Gastrocnemius medialis (tissue), 4 donors: ENCODE data around the gene GM2A. TPM values are rescaled to one million over a fixed set of nuclear protein-coding genes. Genes with fewer than 3 reads are reported as not detected.

Experiments
- ATAC-seq, 2 donors: fragments of 150-250 bp; one replicate each; pipeline ENCODE4 v1.9.1; 2016
- DNase-seq, 2 donors: peaks; one replicate each; pipeline ENCODE4 v3.0.0-alpha.2; 2019
- H3K27ac ChIP-seq, 4 donors: fragments of 200-600 bp; sonication (generic); 1 replicate in 1 of 4; 2 replicates in 3 of 4; pipeline ENCODE4 v1.5.1; 2016 to 2018; ENCODE audit warnings: mild to moderate bottlenecking in 2 of 4, moderate library complexity in 1 of 4
- H3K27me3 ChIP-seq, 3 donors: fragments of 200-600 bp; sonication (generic) in 2 of 3; 1 replicate in 1 of 3; 2 replicates in 2 of 3; pipeline versions ENCODE4 v1.5.1 to v1.6.0; 2016 to 2019; ENCODE audit warnings: mild to moderate bottlenecking in 1 of 3, moderate library complexity in 1 of 3
- H3K36me3 ChIP-seq, 2 donors: fragments of 200-600 bp; sonication (generic) in 1 of 2; one replicate each; pipeline ENCODE4 v1.5.1; 2017 to 2018
- H3K4me1 ChIP-seq, 2 donors: fragments of 200-600 bp; sonication (generic) in 1 of 2; one replicate each; pipeline ENCODE4 v1.5.1; 2016 to 2017; ENCODE audit warnings: mild to moderate bottlenecking in 2 of 2
- H3K4me3 ChIP-seq, 4 donors: fragments of 200-600 bp; sonication (generic) in 3 of 4; 1 replicate in 1 of 4; 2 replicates in 3 of 4; pipeline ENCODE4 v1.5.1; 2016 to 2019; ENCODE audit warnings: mild to moderate bottlenecking in 2 of 4
- H3K9me3 ChIP-seq, 3 donors: fragments of 200-600 bp; sonication (generic) in 2 of 3; 1 replicate in 1 of 3; 2 replicates in 2 of 3; pipeline ENCODE4 v1.5.1; 2016 to 2019
- CTCF ChIP-seq, 5 experiments: fragments of 450-650 bp in 3 of 5; fragments of 200-600 bp in 2 of 5; sonication (generic) in 2 of 5; IDR thresholded peaks in 4 of 5; conservative IDR thresholded peaks in 1 of 5; 1 replicate in 4 of 5; 2 replicates in 1 of 5; pipeline ENCODE4 v1.5.1; 2016 to 2019; ENCODE audit warnings: antibody characterized with exemption in 5 of 5, mild to moderate bottlenecking in 3 of 5, moderate library complexity in 3 of 5
- POLR2A ChIP-seq, 2 donors: fragments of 450-650 bp; IDR thresholded peaks; one replicate each; pipeline ENCODE4 v1.6.1; 2017; ENCODE audit warnings: antibody characterized with exemption in 2 of 2, mild to moderate bottlenecking in 2 of 2, moderate library complexity in 2 of 2
- in situ Hi-C, 4 donors: fragments of 200-750 bp; cut with MboI; loops; one replicate each; pipeline versions ENCODE4 v1.15.0 to v1.8.0; 2017; ENCODE audit warnings: low sequenced_read_pairs in 4 of 4
- intact Hi-C: fragments of 100-400 bp; cut with DNase I; formaldehyde crosslinking; loops from one replicate; pipeline ENCODE4 v1.15.1; 2023; ENCODE audit warnings: low total_unique reads
- total RNA-seq, 4 donors: library from RNA; depleted of rRNA; stranded (reverse); fragments of >200 nt; gene quantifications; one replicate each; pipeline versions ENCODE4 v1.1.0 to v1.2.3, GENCODE V29; 2016

The GM2A gene
- total RNA-seq, 4 donors from 2014 or later: 5.0 to 7.2 (median 5.7) TPM

GRCh38 chr5:151259931-151260330, 6.9 kb downstream of the GM2A start:
- H3K27ac ChIP-seq: no peak overlapping the region
- H3K4me1 ChIP-seq: peaks cover 3 to 7% of the 10 kb centered on the region in 2 donors
- intact Hi-C loops (no loop called here), in situ Hi-C loops (no loop called here)
- TF ChIP-seq CTCF (IDR thresholded peaks at IDR 0.05 in 4 of 5, conservative IDR thresholded peaks at IDR 0.05 in 1 of 5) (no peak), POLR2A (IDR thresholded peaks at IDR 0.05) (no peak)
- no peaks in the 10 kb centered on the region for H3K9me3 ChIP-seq
- DNase-seq (no peak), ATAC-seq (no peak)
- no peaks in the 10 kb centered on the region for H3K27me3 ChIP-seq
- no peak overlapping the region for H3K4me3 ChIP-seq
- H3K36me3 ChIP-seq: no peaks in the 10 kb centered on the region

DNA sequence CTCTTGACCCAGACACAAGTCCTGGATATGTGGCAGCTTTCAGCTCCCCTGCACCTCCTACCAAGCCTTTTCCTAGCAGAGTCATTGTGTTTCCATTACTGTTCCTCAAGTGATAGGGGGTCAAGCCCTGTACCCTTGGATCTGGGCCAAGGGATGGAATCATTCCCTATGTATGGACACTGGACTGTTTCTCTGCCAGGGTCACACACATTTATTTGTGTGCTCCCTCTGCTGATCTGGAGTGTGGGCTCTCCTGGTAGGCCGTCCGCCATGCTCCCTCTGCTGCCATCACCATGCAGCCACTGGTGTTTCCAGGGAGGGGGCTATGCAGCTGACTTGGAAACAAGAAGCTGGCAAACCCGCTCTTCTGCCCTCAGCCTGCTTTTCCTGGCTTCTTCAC, 9.5 kb downstream of the GM2A start:
- H3K27ac ChIP-seq: no peak overlapping the region
- H3K36me3 ChIP-seq: peaks cover 0 to 17% of the 10 kb centered on the region in 2 donors

DNA sequence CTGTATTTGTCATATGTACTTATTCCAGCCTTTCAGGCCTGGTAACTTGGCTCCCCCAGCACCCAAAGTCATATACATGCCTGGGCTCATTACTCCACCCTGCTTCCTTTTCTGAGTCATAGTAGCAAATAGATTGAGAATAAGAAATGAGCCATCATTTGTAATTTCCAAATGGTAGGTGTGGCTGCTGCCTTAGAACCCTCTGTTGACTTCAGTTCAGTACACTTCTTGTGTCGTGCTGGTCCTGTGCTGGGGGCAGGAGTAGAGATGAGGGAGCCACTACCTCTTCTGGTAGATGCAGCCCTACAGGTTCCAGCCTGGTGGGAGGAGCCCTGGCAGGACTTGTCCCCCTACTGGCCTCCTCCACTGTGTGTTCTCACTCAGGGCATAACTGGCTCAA, 11.1 kb downstream of the GM2A start:
- in situ Hi-C loops (no loop called here), intact Hi-C loops (no loop called here)
- ATAC-seq (no peak), DNase-seq (no peak)
- H3K27me3 ChIP-seq: no peaks in the 10 kb centered on the region
- no peak for TF ChIP-seq CTCF (IDR thresholded peaks at IDR 0.05 in 4 of 5, conservative IDR thresholded peaks at IDR 0.05 in 1 of 5)
- no peak for TF ChIP-seq POLR2A (IDR thresholded peaks at IDR 0.05)
- no peaks in the 10 kb centered on the region for H3K4me1 ChIP-seq
- H3K4me3 ChIP-seq: no peak overlapping the region
- H3K27ac ChIP-seq: no peak overlapping the region
- peaks cover 0 to 17% of the 10 kb centered on the region in 2 donors for H3K36me3 ChIP-seq
- no peaks in the 10 kb centered on the region for H3K9me3 ChIP-seq

More for the DNA sequence above, 9.5 kb downstream of the GM2A start:
- ATAC-seq (no peak), DNase-seq (no peak)
- Histone ChIP-seq H3K4me1 (peaks cover 0 to 6% of the 10 kb centered on the region in 2 donors), H3K27me3 (no peaks in the 10 kb centered on the region), H3K4me3 (no peak overlapping the region), H3K9me3 (no peaks in the 10 kb centered on the region)
- intact Hi-C loops: no loop called here
- in situ Hi-C loops: no loop called here
- no peak for TF ChIP-seq POLR2A (IDR thresholded peaks at IDR 0.05)
- no peak for TF ChIP-seq CTCF (IDR thresholded peaks at IDR 0.05 in 4 of 5, conservative IDR thresholded peaks at IDR 0.05 in 1 of 5)

GRCh38 chr5:151267491-151268260, 14.7 kb downstream of the GM2A start:
- DNase-seq (no peak), ATAC-seq (no peak)
- intact Hi-C loops: no loop called here
- H3K36me3 ChIP-seq: peaks cover 0 to 17% of the 10 kb centered on the region in 2 donors
- no peak overlapping the region for H3K4me3 ChIP-seq
- H3K4me1 ChIP-seq: no peaks in the 10 kb centered on the region
- H3K27me3 ChIP-seq: no peaks in the 10 kb centered on the region
- H3K27ac ChIP-seq: no peak overlapping the region
- TF ChIP-seq POLR2A (IDR thresholded peaks at IDR 0.05): no peak
- TF ChIP-seq CTCF (IDR thresholded peaks at IDR 0.05 in 4 of 5, conservative IDR thresholded peaks at IDR 0.05 in 1 of 5): no peak
- in situ Hi-C loops: no loop called here
- H3K9me3 ChIP-seq: no peaks in the 10 kb centered on the region
